HS-27A (cell line): Measurements from ENCODE around the gene FLNB.
"Not testable (repeated sequence)": the region's sequence is repeated elsewhere in the genome, so short reads cannot be mapped to it uniquely, and the experiment has no call there.

Experiments used
- DNase-seq: peaks from one replicate; pipeline ENCODE4 v3.0.0-alpha.2; 2012; ENCODE audit warnings: low read depth, missing footprints

FLNB gene

GRCh38 chr3:58180940-58181587, 172.8 kb downstream of the FLNB start:
- DNase-seq: no peak

DNA sequence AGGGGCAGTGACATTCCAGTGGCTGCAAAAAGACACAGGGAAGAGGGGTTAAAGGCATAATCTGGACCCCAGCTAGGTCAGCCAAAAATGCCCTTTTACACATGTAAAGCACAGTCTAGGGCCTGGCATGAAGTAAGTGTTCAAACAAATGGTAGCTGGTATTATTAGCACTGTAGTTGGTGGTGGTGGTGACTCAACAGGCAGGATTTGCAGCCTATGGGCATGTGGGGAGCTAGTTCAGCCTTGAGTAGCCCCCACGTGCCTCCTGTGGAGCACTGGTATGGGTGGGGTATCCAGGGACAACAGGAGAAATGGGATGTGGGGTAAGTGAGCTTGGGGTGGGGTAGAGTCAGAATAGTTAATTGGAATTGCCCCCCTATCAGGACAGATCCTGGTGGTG, 175.0 kb downstream of the FLNB start:
- no peak for DNase-seq

- DNase-seq: no peak
These were observed 175.7 kb downstream of the FLNB start for GRCh38 chr3:58183891-58184290.

- no peak for DNase-seq
These were observed 176.2 kb downstream of the FLNB start for GRCh38 chr3:58184309-58184981.

DNA sequence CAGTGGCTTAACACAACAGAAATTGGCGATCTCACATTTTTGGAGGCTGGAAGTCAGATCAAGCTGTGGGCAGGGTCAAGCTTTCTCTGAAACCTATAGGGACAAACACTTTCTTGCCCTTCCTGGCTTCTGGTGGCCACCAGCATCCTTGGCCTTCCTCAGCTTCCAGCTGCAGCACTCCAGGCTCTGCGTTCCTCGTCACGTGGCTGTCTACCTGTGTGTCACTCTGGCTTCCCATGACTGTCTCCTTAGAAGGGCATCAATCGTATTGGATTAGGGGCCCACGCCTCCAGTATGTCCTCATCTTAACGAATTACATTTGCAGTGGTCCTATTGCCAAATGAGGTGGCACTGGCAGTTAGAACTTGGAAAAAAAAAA, 176.7 kb downstream of the FLNB start:
- no peak for DNase-seq

DNA sequence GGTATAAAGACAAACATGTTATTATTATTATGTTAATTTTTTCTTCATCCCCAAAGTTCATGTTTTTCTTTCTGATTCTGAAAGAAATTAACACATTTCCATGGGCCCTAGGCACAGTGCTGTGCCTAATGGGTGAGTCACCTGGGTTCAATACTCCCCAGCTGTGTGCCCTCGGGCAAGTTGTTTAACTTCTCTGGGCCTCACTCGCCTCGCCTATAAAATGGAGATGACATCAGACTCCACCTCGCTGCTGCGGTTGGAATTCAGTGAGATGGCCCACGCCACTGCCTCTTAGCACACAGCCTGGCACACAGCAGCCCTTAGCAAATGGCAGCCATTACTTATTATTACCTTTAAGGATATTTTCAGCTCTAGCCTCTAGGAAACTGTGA, 179.9 kb downstream of the FLNB start:
- DNase-seq: no peak

DNA sequence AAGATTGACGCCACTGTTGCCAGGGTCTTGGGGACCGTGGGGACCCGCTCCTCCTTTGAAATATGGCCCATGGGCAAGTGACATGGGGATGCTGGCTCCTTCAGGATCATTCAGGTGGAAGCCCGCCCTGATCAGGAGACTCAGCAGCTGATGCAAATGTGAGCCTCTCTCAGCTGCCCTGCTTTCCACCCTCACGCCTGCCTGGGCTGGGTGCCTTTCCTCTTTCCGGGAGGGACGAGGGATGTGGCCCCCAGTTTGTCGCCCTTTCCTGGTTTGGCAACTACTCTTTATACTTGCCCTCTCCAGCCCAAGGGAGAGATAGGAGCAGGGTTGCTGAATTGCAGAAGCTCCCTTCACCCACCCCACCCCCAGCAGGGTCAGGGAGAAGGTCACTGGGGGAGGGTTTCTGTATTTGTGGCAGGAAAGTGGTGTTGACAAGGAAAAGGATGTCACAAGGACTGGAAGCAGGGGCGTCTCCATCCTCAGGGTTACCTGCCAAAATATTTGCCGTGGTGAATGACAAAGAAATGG, 180.8 kb downstream of the FLNB start:
- no peak for DNase-seq

GRCh38 chr3:58189691-58190090, 181.5 kb downstream of the FLNB start:
- no peak for DNase-seq

DNA sequence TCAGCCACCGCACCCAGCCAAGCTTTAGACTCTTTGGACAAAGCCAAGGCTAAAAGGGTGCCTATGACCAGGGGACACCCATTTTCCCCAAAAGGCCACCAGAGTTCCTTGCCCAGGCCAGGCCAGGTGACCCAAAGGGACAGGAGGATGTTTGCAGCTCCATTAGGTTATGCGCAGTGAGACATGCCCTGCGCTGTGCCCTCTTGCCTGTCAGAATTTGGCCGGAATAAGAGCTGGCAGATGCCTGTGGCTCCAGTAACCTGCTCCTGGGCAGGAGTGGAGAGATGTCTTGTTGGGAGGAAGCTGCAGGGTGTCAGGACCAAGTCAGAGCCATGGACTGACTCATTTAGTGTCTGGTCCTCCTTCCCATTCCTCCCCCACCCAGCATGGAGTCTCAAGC, 182.1 kb downstream of the FLNB start:
- DNase-seq: no peak

- no peak for DNase-seq
These were observed 182.7 kb downstream of the FLNB start for GRCh38 chr3:58190882-58191281.

DNA sequence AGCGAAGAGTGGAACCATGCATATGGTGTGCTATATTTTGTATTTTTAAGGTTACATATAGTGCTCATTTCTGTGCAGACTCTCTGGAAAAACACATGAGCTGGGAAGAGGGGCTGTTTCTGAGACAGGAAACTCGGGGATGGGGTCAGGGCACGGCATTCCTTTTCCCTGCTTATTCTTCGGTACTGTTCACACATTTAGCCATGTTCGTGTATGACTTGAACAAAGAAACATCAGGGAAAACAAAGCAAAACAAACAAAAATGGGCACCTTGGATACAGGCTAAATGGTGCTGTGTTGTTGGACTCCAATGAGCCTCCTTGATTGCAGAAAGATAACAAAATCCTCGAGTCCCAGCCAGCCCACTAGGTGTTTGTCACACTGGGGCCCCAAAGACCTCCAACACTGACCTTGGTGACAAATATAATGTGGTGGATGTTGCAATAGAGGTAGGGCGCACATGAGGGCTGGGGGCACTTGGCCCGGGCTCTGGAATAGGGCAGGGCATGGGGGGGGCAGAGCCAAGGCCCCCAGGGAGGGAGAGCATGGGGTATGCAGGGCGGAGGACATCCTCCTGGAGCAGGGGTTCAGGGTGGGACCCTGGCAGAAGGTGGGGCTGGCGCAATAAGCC, 183.3 kb downstream of the FLNB start:
- no peak for DNase-seq

DNA sequence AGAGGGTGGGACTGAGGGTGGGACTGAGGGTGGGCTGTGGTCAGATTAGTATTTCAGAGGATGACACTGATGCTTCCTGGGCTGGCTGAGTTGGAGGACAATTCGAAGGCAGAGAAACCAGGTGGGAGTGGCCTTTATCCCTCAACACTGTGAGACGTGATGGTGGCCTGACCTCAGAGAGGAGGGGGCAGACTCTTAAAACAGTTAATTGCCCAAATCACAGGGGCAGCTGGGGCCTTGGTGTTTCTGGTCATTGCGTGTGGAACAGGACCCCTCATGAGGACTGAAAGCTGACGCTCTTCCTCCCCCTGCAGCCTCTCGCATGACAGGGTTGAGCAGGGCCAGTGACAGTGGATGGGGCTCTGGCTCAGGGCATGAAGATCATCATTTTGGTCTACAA, 183.8 kb downstream of the FLNB start:
- DNase-seq: no peak

DNA sequence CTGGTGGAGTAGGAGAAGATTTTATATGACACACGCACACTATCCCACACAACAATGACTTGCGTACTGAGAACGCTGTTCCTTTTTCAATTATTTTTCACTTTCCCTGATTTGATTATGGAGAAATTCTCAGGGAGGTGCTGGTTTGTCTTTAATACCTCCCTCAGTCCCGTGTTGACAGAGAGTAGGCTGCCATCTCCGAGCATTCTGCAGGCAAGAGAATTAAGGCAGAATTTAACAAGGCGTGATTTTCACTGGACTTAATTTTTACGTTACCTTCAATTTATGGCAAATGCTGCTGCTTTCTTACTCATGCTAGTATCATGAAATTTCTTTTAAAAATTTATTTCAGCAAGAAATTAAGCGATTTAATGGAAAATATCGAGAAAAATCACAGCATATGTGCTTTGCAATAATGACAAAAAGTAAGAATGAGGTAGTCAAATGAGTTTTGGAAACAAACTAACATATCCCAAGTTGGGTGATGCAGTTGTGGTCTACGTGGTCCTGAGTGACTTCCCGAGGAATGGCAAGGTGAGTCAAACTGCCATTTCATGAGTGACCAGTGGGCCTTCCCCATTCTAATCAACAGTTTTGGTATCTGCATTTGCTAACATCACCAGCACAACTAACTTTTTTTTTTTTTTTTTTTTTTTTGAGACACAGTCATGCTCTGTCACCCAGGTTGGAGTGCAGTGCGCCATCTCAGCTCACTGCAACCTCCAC, 185.6 kb downstream of the FLNB start:
- DNase-seq: no peak

DNA sequence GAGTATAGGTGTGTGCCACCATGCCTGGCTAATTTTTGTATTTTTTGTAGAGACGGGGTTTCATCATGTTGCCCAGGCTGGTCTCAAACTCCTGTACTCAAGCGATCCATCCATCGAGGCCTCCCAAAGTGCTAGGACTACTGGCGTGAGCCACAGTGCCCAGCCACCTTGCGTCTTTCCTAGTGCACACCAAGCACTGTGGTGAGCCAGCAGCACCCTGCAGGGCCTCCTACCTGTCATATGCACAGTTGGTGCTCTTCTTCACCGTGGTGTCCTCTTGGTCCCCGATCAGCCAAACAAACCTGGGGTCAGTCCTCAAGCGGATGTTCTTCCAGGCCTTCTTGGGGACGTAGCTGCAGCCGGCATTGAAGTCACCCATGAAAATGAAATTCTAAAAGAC, 189.4 kb downstream of the FLNB start:
- DNase-seq: no peak

DNA sequence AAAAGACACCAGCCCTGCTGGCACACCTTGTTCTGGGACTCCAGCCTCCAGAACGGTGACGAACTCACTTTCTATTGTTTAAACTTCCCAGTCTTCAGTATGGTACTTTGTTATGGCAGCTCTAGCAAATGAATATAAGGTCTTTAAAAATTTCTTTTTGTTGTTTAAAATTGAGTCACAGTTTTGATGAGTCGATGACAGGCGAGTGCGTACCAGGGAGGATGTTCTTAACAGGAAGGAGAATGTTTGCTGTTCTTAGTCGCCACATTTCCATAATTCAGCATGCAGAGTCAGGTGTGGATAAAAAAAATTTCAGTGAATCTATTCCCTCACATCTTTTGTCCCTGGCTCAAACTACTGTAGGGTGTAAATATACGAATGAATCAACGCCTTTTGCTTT, 190.1 kb downstream of the FLNB start:
- DNase-seq: no peak

DNA sequence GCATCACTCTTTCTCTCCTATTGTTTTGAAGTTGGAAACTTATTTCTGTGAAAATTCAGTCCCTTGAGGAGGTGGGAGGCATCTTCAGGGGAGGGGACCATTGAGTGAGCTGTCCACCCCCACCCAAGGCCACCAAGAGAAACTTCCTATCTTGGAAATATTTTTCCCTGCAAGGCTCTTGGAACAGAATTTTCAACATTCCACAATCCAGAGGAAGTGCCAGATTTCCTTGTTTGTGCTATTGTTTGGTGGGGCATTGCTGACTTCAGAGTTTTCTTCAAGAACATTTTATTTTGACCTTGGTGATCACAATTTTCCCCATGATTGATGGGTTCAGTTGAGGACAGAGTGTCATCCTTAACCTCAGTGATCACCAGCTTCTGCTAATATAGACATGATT, 190.6 kb downstream of the FLNB start:
- no peak for DNase-seq

DNA sequence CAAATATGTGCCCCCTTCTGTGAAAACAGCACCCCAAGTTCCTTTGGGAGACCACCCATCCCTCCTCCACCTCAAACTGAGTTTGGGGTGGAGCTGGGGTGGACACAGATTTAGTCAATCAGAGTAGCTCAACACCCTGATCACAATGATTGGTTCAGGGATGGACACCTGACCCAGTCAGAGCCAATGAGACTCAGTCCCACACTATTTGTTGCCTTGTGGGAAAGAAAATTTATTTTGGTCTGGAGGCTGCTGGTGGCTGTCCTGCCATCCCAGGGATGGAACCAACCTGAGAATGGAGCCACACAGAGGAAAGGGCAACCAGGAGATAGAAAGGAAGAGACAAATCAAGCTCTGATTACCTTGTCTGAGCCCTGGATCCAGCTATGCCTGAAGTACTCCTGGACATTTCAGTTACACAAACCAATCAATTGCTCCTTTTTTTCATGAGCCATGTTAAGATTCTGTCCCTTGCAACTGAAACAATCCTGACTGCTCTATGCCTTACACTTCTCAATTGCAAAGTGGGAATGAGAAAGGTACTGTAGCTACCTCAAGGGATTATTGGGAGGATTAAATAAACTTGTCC, 192.0 kb downstream of the FLNB start:
- no peak for DNase-seq

DNA sequence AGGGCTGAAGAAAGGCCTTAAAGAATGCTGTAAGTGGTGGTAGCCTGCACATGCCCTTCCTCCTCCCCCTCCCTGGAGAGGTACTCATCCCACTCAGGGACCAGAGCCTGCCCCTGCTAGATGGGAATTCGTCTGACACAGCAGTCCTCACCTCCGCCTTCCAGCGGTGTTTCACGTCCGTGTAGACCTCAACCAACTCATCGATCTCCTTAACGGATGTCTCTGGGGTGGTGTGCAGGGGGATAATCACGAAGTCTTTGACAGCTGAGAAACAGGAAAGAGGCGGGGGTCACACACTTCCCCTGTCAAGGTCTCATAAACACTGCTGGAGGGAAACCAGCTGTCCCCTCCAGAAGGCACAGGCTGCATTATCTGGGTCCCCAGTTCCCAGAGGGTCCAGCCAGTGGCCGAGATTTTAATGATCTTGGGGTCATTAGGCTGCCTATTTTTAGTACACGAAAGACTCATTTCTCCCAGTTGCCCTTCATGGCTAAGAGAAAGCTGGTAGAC, 192.7 kb downstream of the FLNB start:
- DNase-seq: no peak

DNA sequence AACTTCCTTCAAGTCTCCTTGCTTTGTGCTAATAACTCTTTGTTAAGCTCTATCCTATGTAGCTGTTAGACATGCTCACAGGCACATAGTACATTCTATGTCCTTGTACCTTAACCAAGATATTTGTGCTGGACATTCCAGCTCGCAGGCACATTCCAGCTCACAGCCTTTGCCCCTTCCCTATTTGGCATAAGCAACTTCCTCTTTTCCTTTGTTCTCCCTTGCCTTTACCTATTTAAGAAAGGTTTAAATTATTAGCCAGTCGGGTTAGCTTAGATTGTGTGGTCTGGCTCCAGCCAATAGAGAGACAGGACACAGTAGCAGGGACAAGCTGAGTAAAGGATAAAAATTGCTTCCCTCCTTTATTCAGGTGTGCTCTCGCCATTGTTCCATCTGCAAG, 193.2 kb downstream of the FLNB start:
- DNase-seq: not testable (repeated sequence)

DNA sequence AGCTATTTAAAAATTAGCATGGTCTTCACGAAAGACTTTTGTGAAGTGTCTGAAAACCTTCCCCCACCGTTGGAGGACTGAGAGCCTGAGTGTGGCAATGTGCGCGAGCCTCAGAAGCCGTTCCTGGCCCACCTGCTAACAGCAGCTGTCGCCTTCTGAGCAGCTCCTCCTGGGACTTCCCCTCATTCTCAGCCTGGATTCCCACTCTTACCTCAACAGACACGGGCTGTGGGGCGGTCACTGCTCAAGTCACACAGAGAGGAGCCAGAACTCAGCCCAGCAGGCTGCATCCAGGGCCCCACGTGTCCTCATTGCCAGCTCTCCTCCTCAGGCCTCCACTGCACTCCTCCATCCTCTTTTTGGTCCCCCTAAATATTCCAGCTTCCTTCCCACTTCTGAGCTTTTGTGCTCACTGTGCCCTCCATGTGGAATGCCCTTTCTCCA, 194.7 kb downstream of the FLNB start:
- DNase-seq: no peak

DNA sequence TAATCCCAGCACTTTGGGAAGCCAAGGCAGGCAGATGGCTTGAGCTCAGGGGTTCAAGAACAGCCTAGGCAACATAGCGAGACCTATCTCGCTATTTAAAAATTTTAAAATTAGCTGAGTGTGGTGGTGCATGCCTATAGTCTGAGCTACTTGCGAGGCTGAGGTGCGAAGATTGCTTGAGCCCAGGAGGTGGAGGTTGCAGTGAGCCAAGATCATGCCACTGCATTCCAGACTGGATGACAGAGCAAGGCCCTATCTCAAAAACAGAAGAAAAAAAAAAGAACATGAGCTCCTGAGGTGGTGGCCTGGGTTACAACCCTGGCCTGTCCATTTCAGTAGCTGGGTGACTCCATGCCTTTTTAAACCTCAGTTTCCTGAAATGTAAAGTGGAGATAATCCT, 195.3 kb downstream of the FLNB start:
- DNase-seq: no peak

- DNase-seq: no peak
These were observed 196.5 kb downstream of the FLNB start for GRCh38 chr3:58204720-58205119.
